Progenitor cell of endocrine pancreas (in vitro differentiated cells): ENCODE data around the gene NCDN. TPM values are rescaled to one million over a fixed set of nuclear protein-coding genes. Genes with fewer than 3 reads are reported as not detected.

Experiments used
- DNase-seq: peaks from one replicate; pipeline ENCODE4 v3.0.0; 2021; ENCODE audit warnings: low spot score; ENCODE audit not compliant: unreplicated experiment
- H3K27ac Mint-ChIP-seq: 2 replicates; pipeline ENCODE4 v1.8.0; 2021; ENCODE audit warnings: mild to moderate bottlenecking, moderate library complexity, mixed read lengths
- H3K27me3 Mint-ChIP-seq: 2 replicates; pipeline ENCODE4 v1.8.0; 2021; ENCODE audit warnings: mixed read lengths
- H3K36me3 Mint-ChIP-seq: 2 replicates; pipeline ENCODE4 v1.8.0; 2022; ENCODE audit warnings: mixed read lengths; ENCODE audit not compliant: insufficient read depth
- H3K4me1 Mint-ChIP-seq: 2 replicates; pipeline ENCODE4 v1.8.0; 2021; ENCODE audit warnings: low read depth, mixed read lengths
- H3K4me3 Mint-ChIP-seq: 2 replicates; pipeline ENCODE4 v1.8.0; 2021; ENCODE audit warnings: low read depth, mild to moderate bottlenecking, moderate library complexity, mixed read lengths
- H3K9me3 Mint-ChIP-seq: 2 replicates; pipeline ENCODE4 v1.8.0; 2021; ENCODE audit warnings: low read depth, mixed read lengths
- CTCF ChIP-seq: fragments of 200-600 bp; sonication (generic); IDR thresholded peaks from one replicate; pipeline ENCODE4 v1.5.0; 2021; ENCODE audit warnings: antibody characterized with exemption, mild to moderate bottlenecking; ENCODE audit not compliant: unreplicated experiment
- total RNA-seq: library from RNA; stranded (reverse); gene quantifications from 2 replicates; pipeline ENCODE4 v1.2.1, GENCODE V29; 2021

Gene NCDN
- total RNA-seq, 1 donor from 2014 or later: 25.3 TPM

GRCh38 chr1:35588197-35588910 lies 30.8 kb downstream of the NCDN start:
- Mint-ChIP-seq H3K27ac (no peak overlapping the region), H3K4me3 (no peak overlapping the region)
- no peak for DNase-seq

GRCh38 chr1:35589516-35590427 lies 32.2 kb downstream of the NCDN start:
- TF ChIP-seq CTCF: no peak
- H3K4me1 Mint-ChIP-seq: peaks cover 13% of the 10 kb centered on the region
- no peak for DNase-seq
- H3K4me3 Mint-ChIP-seq: no peak overlapping the region
- no peaks in the 10 kb centered on the region for H3K36me3 Mint-ChIP-seq
- no peaks in the 10 kb centered on the region for H3K9me3 Mint-ChIP-seq
- H3K27me3 Mint-ChIP-seq: peaks cover 3% of the 10 kb centered on the region
- H3K27ac Mint-ChIP-seq: peak overlapping the region; percentile 82

More at GRCh38 chr1:35588197-35588910, 30.8 kb downstream of the NCDN start:
- Mint-ChIP-seq H3K9me3 (no peaks in the 10 kb centered on the region), H3K27me3 (peaks cover 3% of the 10 kb centered on the region), H3K4me1 (peaks cover 7% of the 10 kb centered on the region), H3K36me3 (no peaks in the 10 kb centered on the region)
- TF ChIP-seq CTCF: no peak

GRCh38 chr1:35590476-35591040 lies 33.0 kb downstream of the NCDN start:
- H3K4me3 Mint-ChIP-seq: no peak overlapping the region
- no peak for DNase-seq
- peaks cover 13% of the 10 kb centered on the region for H3K4me1 Mint-ChIP-seq
- H3K27me3 Mint-ChIP-seq: peaks cover 3% of the 10 kb centered on the region
- no peaks in the 10 kb centered on the region for H3K36me3 Mint-ChIP-seq
- TF ChIP-seq CTCF: no peak
- no peak overlapping the region for H3K27ac Mint-ChIP-seq
- no peaks in the 10 kb centered on the region for H3K9me3 Mint-ChIP-seq

- no peak overlapping the region for H3K27ac Mint-ChIP-seq
- H3K4me3 Mint-ChIP-seq: no peak overlapping the region
- H3K9me3 Mint-ChIP-seq: no peaks in the 10 kb centered on the region
- H3K36me3 Mint-ChIP-seq: no peaks in the 10 kb centered on the region
- DNase-seq: no peak
- peaks cover 13% of the 10 kb centered on the region for H3K4me1 Mint-ChIP-seq
- TF ChIP-seq CTCF: no peak
- peaks cover 3% of the 10 kb centered on the region for H3K27me3 Mint-ChIP-seq
Observed at GRCh38 chr1:35591211-35591610, 33.6 kb downstream of the NCDN start.
